ENCODE measurements around the gene MAFG.

Gene MAFG

GRCh38 chr17:81927653-81928543 lies at the start of gene MAFG:
Gene MAFG (minus strand): TSS chr17:81927735. CDS start chr17:81923185, 4,550 bp downstream.
- ATAC-seq: peak; percentile 77
- TF ChIP-seq RARB (CRISPR knock-in tag; IDR thresholded peaks at IDR 0.05): no peak
- TF ChIP-seq ZNF8 (CRISPR knock-in tag; IDR thresholded peaks at IDR 0.05): no peak
- no peak for TF ChIP-seq TOX (CRISPR knock-in tag; IDR thresholded peaks at IDR 0.05; ENCODE audit: borderline replicate concordance)
- TF ChIP-seq CSDC2 (CRISPR knock-in tag; IDR thresholded peaks at IDR 0.05): peak; percentile 69; the same call in 1 of the 2 replicates
- TF ChIP-seq ZFP3 (CRISPR knock-in tag; IDR thresholded peaks at IDR 0.05): peak; percentile 69; the same call in 1 of the 2 replicates
- no peak for TF ChIP-seq ZNF70 (CRISPR knock-in tag; IDR thresholded peaks at IDR 0.05)
- TF ChIP-seq CREB5 (CRISPR knock-in tag; IDR thresholded peaks at IDR 0.05; ENCODE audit: low read depth): no peak
- no peak for TF ChIP-seq ARNTL (CRISPR knock-in tag; IDR thresholded peaks at IDR 0.05; ENCODE audit: borderline replicate concordance, low read depth)
- no peak for TF ChIP-seq ZFP30 (CRISPR knock-in tag; IDR thresholded peaks at IDR 0.05)
- no peak for TF ChIP-seq ISL1 (CRISPR knock-in tag; IDR thresholded peaks at IDR 0.05)
- TF ChIP-seq BACH2 (CRISPR knock-in tag; IDR thresholded peaks at IDR 0.05; ENCODE audit: borderline replicate concordance): no peak
- TF ChIP-seq, protein P1, sequence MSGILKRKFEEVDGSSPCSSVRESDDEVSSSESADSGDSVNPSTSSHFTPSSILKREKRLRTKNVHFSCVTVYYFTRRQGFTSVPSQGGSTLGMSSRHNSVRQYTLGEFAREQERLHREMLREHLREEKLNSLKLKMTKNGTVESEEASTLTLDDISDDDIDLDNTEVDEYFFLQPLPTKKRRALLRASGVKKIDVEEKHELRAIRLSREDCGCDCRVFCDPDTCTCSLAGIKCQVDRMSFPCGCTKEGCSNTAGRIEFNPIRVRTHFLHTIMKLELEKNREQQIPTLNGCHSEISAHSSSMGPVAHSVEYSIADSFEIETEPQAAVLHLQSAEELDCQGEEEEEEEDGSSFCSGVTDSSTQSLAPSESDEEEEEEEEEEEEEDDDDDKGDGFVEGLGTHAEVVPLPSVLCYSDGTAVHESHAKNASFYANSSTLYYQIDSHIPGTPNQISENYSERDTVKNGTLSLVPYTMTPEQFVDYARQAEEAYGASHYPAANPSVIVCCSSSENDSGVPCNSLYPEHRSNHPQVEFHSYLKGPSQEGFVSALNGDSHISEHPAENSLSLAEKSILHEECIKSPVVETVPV (CRISPR knock-in tag; IDR thresholded peaks at IDR 0.05): no peak
- TF ChIP-seq ZC3H10 (CRISPR knock-in tag; IDR thresholded peaks at IDR 0.05): no peak
- TF ChIP-seq ESRRG (CRISPR knock-in tag; IDR thresholded peaks at IDR 0.05): no peak
- peak; percentile 72; the same call in 1 of the 2 replicates for TF ChIP-seq TSHZ2 (CRISPR knock-in tag; IDR thresholded peaks at IDR 0.05)

DNA sequence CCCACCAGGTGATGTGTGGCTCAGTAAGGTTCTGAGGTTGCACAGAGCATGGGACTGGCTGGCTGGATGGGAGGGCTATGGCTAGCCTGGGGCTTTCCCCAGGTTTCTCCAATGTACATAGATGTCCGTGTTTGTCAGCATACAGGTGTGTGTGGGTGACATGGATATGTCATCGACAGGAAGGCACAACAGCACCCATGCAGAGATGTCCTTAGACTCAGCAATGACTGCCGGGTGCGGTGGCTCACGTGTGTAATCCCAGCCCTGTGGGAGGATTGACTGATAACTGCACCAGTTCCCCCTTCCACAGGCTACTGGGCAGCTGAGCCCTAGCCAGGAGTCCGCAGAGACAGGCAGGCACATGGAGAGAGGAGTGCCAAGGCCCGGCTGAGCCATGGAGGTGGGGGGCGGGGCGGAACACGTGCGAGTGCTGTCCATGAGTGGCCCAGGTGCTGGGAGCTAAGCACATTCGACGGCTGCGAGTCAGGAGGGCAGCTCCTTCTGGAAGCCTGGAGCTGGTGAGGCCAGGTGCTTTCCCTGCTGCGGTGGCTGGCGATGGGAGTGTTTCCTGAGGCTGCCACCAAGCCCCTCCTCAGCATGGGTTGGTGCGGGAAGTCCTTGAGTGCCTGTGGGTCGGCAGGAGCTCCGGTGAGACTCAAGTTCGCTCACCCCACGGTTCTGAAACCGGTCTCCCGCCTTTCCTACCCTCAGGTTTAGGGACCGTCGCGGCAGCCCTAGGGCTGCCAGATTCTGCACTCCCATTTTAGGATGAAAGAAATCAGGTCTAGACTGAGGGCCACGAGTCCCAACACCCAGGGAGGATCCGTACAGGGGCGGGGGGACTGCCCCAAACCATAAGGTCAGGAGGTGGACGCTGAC lies 49.0 kb upstream of the MAFG start:
- TF ChIP-seq, protein P1 (CRISPR knock-in tag; IDR thresholded peaks at IDR 0.05): no peak
- ATAC-seq: peak; percentile 40

- ATAC-seq: no peak
- TF ChIP-seq ARNTL (CRISPR knock-in tag; IDR thresholded peaks at IDR 0.05; ENCODE audit: borderline replicate concordance, low read depth) (no peak), PPARA (CRISPR knock-in tag; IDR thresholded peaks at IDR 0.05; ENCODE audit: borderline replicate concordance) (no peak), ZNF70 (CRISPR knock-in tag; IDR thresholded peaks at IDR 0.05) (no peak), ZC3H10 (CRISPR knock-in tag; IDR thresholded peaks at IDR 0.05) (no peak), SNAI2 (CRISPR knock-in tag; IDR thresholded peaks at IDR 0.05) (no peak), ZNF8 (CRISPR knock-in tag; IDR thresholded peaks at IDR 0.05) (no peak), BACH2 (CRISPR knock-in tag; IDR thresholded peaks at IDR 0.05; ENCODE audit: borderline replicate concordance) (no peak), ZNF565 (CRISPR knock-in tag; conservative IDR thresholded peaks at IDR 0.05; ENCODE audit: low read depth) (no peak), TSHZ2 (CRISPR knock-in tag; IDR thresholded peaks at IDR 0.05) (no peak), ESRRG (CRISPR knock-in tag; IDR thresholded peaks at IDR 0.05) (no peak), CREB5 (CRISPR knock-in tag; IDR thresholded peaks at IDR 0.05; ENCODE audit: low read depth) (no peak), TCF4 (CRISPR knock-in tag; IDR thresholded peaks at IDR 0.05; ENCODE audit: borderline replicate concordance) (no peak), ZFP30 (CRISPR knock-in tag; IDR thresholded peaks at IDR 0.05) (no peak), ZFP3 (CRISPR knock-in tag; IDR thresholded peaks at IDR 0.05) (no peak)
- TF ChIP-seq, protein P2, sequence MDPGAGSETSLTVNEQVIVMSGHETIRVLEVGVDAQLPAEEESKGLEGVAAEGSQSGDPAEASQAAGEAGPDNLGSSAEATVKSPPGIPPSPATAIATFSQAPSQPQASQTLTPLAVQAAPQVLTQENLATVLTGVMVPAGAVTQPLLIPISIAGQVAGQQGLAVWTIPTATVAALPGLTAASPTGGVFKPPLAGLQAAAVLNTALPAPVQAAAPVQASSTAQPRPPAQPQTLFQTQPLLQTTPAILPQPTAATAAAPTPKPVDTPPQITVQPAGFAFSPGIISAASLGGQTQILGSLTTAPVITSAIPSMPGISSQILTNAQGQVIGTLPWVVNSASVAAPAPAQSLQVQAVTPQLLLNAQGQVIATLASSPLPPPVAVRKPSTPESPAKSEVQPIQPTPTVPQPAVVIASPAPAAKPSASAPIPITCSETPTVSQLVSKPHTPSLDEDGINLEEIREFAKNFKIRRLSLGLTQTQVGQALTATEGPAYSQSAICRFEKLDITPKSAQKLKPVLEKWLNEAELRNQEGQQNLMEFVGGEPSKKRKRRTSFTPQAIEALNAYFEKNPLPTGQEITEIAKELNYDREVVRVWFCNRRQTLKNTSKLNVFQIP (CRISPR knock-in tag; IDR thresholded peaks at IDR 0.05; ENCODE audit: borderline replicate concordance, low read depth): no peak
Measured at GRCh38 chr17:81973432-81973831, 45.9 kb upstream of the MAFG start.
